Ovary (tissue), 3 donors: ENCODE results near the gene DOCK1.

ENCODE experiments used
- EP300 ChIP-seq: sonication (generic); formaldehyde crosslinking; IDR thresholded peaks from one replicate; pipeline ENCODE4 v1.6.1; 2017; ENCODE audit warnings: antibody characterized with exemption
- POLR2A ChIP-seq: fragments of 450-650 bp; IDR thresholded peaks from one replicate; pipeline ENCODE4 v1.6.1; 2017; ENCODE audit warnings: antibody characterized with exemption, mild to moderate bottlenecking, moderate library complexity
- TF ChIP-seq, protein P1 (sequence below), 3 donors: fragments of 450-650 bp in 2 of 3; fragments of 200-600 bp in 1 of 3; IDR thresholded peaks; one replicate each; pipeline versions ENCODE4 v1.5.1 to v1.8.0; 2016 to 2022; ENCODE audit warnings: antibody characterized with exemption in 3 of 3, mild to moderate bottlenecking in 1 of 3
- donor health status: DM: no; HTN: no; CAD: no.

DNA sequence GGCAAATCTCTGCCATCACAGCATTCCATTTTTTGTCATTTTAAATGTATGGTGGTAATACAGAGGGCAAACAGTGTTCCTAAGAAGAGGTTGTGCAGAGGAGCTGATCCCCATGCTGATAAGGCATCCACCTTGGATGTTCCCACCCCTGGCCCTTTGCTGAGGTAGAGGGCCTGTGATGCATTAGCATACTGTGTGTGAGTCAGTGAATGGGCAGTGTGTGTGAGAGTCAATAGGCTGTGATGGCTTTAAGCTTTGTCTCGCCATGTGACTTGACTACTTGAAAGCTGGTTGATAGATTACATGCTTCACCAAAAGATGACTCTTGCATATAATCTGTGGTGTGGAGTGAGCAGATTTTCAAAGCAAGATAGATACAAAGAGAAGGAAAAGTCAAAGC is 209.9 kb downstream of the DOCK1 start:
- TF ChIP-seq POLR2A = no peak
- TF ChIP-seq, protein P1, sequence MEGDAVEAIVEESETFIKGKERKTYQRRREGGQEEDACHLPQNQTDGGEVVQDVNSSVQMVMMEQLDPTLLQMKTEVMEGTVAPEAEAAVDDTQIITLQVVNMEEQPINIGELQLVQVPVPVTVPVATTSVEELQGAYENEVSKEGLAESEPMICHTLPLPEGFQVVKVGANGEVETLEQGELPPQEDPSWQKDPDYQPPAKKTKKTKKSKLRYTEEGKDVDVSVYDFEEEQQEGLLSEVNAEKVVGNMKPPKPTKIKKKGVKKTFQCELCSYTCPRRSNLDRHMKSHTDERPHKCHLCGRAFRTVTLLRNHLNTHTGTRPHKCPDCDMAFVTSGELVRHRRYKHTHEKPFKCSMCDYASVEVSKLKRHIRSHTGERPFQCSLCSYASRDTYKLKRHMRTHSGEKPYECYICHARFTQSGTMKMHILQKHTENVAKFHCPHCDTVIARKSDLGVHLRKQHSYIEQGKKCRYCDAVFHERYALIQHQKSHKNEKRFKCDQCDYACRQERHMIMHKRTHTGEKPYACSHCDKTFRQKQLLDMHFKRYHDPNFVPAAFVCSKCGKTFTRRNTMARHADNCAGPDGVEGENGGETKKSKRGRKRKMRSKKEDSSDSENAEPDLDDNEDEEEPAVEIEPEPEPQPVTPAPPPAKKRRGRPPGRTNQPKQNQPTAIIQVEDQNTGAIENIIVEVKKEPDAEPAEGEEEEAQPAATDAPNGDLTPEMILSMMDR (IDR thresholded peaks at IDR 0.05) = no peak
- TF ChIP-seq EP300 = no peak
